Astrocyte (in vitro differentiated cells and primary cell): Measurements from ENCODE around the gene MORN3. TPM values are rescaled to one million over a fixed set of nuclear protein-coding genes. Genes with fewer than 3 reads are reported as not detected.
A peak's percentile ranks its signal among the peaks of the same experiment; 100 is the strongest.

Source experiments
- DNase-seq: peaks from one replicate; pipeline ENCODE4 v3.0.0-alpha.2; 2010; ENCODE audit warnings: low read depth
- FAIRE-seq: peaks from 2 replicates; lab custom pipeline; 2011; peaks lifted over from hg19 to GRCh38; lab: Jason Lieb, UNC
- H2AFZ ChIP-seq: 2 replicates; pipeline ENCODE4 v1.6.0; 2012; ENCODE audit warnings: low read depth, low read length, inconsistent platforms
- H3K27ac ChIP-seq: 2 replicates; pipeline ENCODE4 v1.5.1; 2011; ENCODE audit warnings: low read depth, low read length, inconsistent platforms
- H3K27me3 ChIP-seq: 2 replicates; pipeline ENCODE4 v1.6.0; 2011; ENCODE audit warnings: low read length, inconsistent platforms; ENCODE audit not compliant: insufficient read depth
- H3K36me3 ChIP-seq: 2 replicates; pipeline ENCODE4 v1.5.1; 2011; ENCODE audit warnings: low read length, inconsistent platforms; ENCODE audit not compliant: insufficient read depth
- H3K4me1 ChIP-seq: 2 replicates; pipeline ENCODE4 v1.5.1; 2011; ENCODE audit warnings: low read length, inconsistent platforms; ENCODE audit not compliant: insufficient read depth
- H3K4me2 ChIP-seq: 2 replicates; pipeline ENCODE4 v1.6.0; 2012; ENCODE audit warnings: low read length, inconsistent platforms
- H3K4me3 ChIP-seq: 2 replicates; pipeline ENCODE4 v1.5.1; 2011; ENCODE audit warnings: low read depth, mild to moderate bottlenecking, low read length, inconsistent platforms; ENCODE audit not compliant: insufficient read depth
- H3K79me2 ChIP-seq: 2 replicates; pipeline ENCODE4 v1.6.0; 2012; ENCODE audit warnings: mild to moderate bottlenecking, low read length, inconsistent platforms; ENCODE audit not compliant: insufficient read depth
- H3K9ac ChIP-seq: 2 replicates; pipeline ENCODE4 v1.6.0; 2012; ENCODE audit warnings: mild to moderate bottlenecking, low read length, inconsistent platforms
- H3K9me3 ChIP-seq: 2 replicates; pipeline ENCODE4 v1.5.1; 2012; ENCODE audit warnings: low read depth, mild to moderate bottlenecking, low read length, inconsistent platforms; ENCODE audit not compliant: insufficient read depth
- H4K20me1 ChIP-seq: 2 replicates; pipeline ENCODE4 v1.6.0; 2012; ENCODE audit warnings: low read length, inconsistent platforms; ENCODE audit not compliant: insufficient read depth
- H3K27ac Mint-ChIP-seq: one replicate; pipeline ENCODE4 v1.8.0; 2021; ENCODE audit warnings: mild to moderate bottlenecking, mixed read lengths; ENCODE audit not compliant: unreplicated experiment
- H3K27me3 Mint-ChIP-seq: one replicate; pipeline ENCODE4 v1.8.0; 2021; ENCODE audit warnings: low read depth, mixed read lengths; ENCODE audit not compliant: unreplicated experiment
- H3K36me3 Mint-ChIP-seq: one replicate; pipeline ENCODE4 v1.8.0; 2021; ENCODE audit warnings: low read depth, mixed read lengths; ENCODE audit not compliant: unreplicated experiment
- H3K4me1 Mint-ChIP-seq: one replicate; pipeline ENCODE4 v1.8.0; 2021; ENCODE audit warnings: low read depth, mixed read lengths; ENCODE audit not compliant: unreplicated experiment
- H3K4me3 Mint-ChIP-seq: one replicate; pipeline ENCODE4 v1.8.0; 2021; ENCODE audit warnings: mild to moderate bottlenecking, moderate library complexity, mixed read lengths; ENCODE audit not compliant: unreplicated experiment
- H3K9me3 Mint-ChIP-seq: one replicate; pipeline ENCODE4 v1.8.0; 2021; ENCODE audit warnings: mild to moderate bottlenecking, mixed read lengths; ENCODE audit not compliant: unreplicated experiment
- CTCF ChIP-seq: IDR thresholded peaks from 2 replicates; pipeline ENCODE4 v1.5.1; 2011; ENCODE audit warnings: low read depth, mild to moderate bottlenecking, inconsistent platforms, low read length, moderate library complexity; ENCODE audit not compliant: insufficient read depth
- EZH2 ChIP-seq: IDR thresholded peaks from 2 replicates; pipeline ENCODE4 v1.6.1; 2012; ENCODE audit warnings: mild to moderate bottlenecking, low read length, inconsistent platforms; ENCODE audit not compliant: insufficient read depth
- total RNA-seq: library from RNA; stranded (reverse); gene quantifications from 2 replicates; pipeline ENCODE4 v1.2.1, GENCODE V29; 2021

Gene MORN3
- total RNA-seq, 1 donor from 2014 or later: 0.36 TPM

- Histone ChIP-seq H2AFZ (no peak overlapping the region), H3K4me3 (peak overlapping the region; percentile 87), H3K4me1 (peaks cover 37% of the 10 kb centered on the region), H3K4me2 (peak overlapping the region; percentile 94), H3K9ac (peak overlapping the region; percentile 90), H3K36me3 (no peaks in the 10 kb centered on the region), H3K9me3 (no peaks in the 10 kb centered on the region), H3K27me3 (no peaks in the 10 kb centered on the region), H3K27ac (no peak overlapping the region), H4K20me1 (peaks cover 51% of the 10 kb centered on the region), H3K79me2 (peaks cover 45% of the 10 kb centered on the region)
- H3K4me3 Mint-ChIP-seq: peak overlapping the region; percentile 89
- peaks cover 36% of the 10 kb centered on the region for H3K4me1 Mint-ChIP-seq
- peaks cover 10% of the 10 kb centered on the region for H3K9me3 Mint-ChIP-seq
- H3K36me3 Mint-ChIP-seq: peaks cover 9% of the 10 kb centered on the region
- DNase-seq (no peak), FAIRE-seq (no peak)
- H3K27ac Mint-ChIP-seq: peak overlapping the region; percentile 87
- no peak for TF ChIP-seq EZH2
- TF ChIP-seq CTCF: no peak
- no peaks in the 10 kb centered on the region for H3K27me3 Mint-ChIP-seq
Observed at GRCh38 chr12:121713793-121714192, 44.3 kb upstream of the MORN3 start.

- Mint-ChIP-seq H3K4me3 (peak overlapping the region; percentile 89), H3K4me1 (peaks cover 36% of the 10 kb centered on the region), H3K9me3 (peaks cover 10% of the 10 kb centered on the region), H3K36me3 (peaks cover 7% of the 10 kb centered on the region), H3K27ac (peak overlapping the region; percentile 87), H3K27me3 (no peaks in the 10 kb centered on the region)
- no peaks in the 10 kb centered on the region for H3K9me3 ChIP-seq
- H3K27ac ChIP-seq: no peak overlapping the region
- FAIRE-seq (no peak), DNase-seq (no peak)
- peaks cover 46% of the 10 kb centered on the region for H4K20me1 ChIP-seq
- H3K36me3 ChIP-seq: no peaks in the 10 kb centered on the region
- H3K4me3 ChIP-seq: peak overlapping the region; percentile 87
- H2AFZ ChIP-seq: peak overlapping the region; percentile 88
- TF ChIP-seq CTCF (no peak), EZH2 (no peak)
- peak overlapping the region; percentile 90 for H3K9ac ChIP-seq
- peaks cover 37% of the 10 kb centered on the region for H3K4me1 ChIP-seq
- H3K27me3 ChIP-seq: no peaks in the 10 kb centered on the region
- peaks cover 41% of the 10 kb centered on the region for H3K79me2 ChIP-seq
- peak overlapping the region; percentile 94 for H3K4me2 ChIP-seq
Observed at GRCh38 chr12:121713257-121713777, 43.9 kb upstream of the MORN3 start.
